DOHH2 (cell line): ENCODE results near the gene RNASEH2A.

ENCODE experiments used
- CTCF ChIP-seq: fragments of 200-600 bp; sonication (generic); IDR thresholded peaks from one replicate; pipeline ENCODE4 v1.5.1; 2014; ENCODE audit warnings: antibody characterized with exemption, mild to moderate bottlenecking, low read depth, low read length; ENCODE audit not compliant: poor library complexity, severe bottlenecking
- EZH2phosphoT487 ChIP-seq: fragments of 200-600 bp; sonication (generic); IDR thresholded peaks from 2 replicates; pipeline ENCODE4 v1.6.1; 2017; ENCODE audit warnings: borderline replicate concordance, mild to moderate bottlenecking, antibody characterized with exemption, low read length, moderate library complexity, mixed read lengths

GRCh38 chr19:12770922-12771321 lies 35.5 kb upstream of the RNASEH2A start:
- TF ChIP-seq CTCF (no peak), EZH2phosphoT487 (no peak)
